HL-60 (cell line): ENCODE data around the gene RXFP4.

ENCODE experiments used
- DNase-seq, 2 experiments: peaks; one replicate each; pipeline ENCODE4 v3.0.0-alpha.2; 2010 to 2020; ENCODE audit warnings: low read depth in 1 of 2, low spot score in 1 of 2
- H3K27ac ChIP-seq: fragments of 250-450 bp; sonication (Bioruptor Pico); replicated peaks from 2 replicates; pipeline ENCODE4 v1.5.1; 2020; ENCODE audit warnings: mild to moderate bottlenecking, moderate library complexity
- H3K27me3 ChIP-seq: fragments of 250-450 bp; sonication (Bioruptor Pico); 2 replicates; pipeline ENCODE4 v1.5.1; 2021; ENCODE audit warnings: mild to moderate bottlenecking, moderate library complexity; ENCODE audit not compliant: insufficient read depth, poor library complexity, severe bottlenecking
- H3K4me3 ChIP-seq: replicated peaks from 2 replicates; pipeline ENCODE4 v1.5.1; 2011; ENCODE audit warnings: mild to moderate bottlenecking, control low read depth, low read length; ENCODE audit not compliant: insufficient read depth
- CTCF ChIP-seq: IDR thresholded peaks from one replicate; pipeline ENCODE4 v1.5.1; 2011; ENCODE audit warnings: low read length, control low read depth, inconsistent platforms; ENCODE audit not compliant: insufficient read depth
- GABPA ChIP-seq: IDR thresholded peaks from 2 replicates; pipeline ENCODE4 v1.6.1; 2012; ENCODE audit warnings: low read depth
- POLR2AphosphoS5 ChIP-seq: IDR thresholded peaks from 2 replicates; pipeline ENCODE4 v1.6.1; 2012; ENCODE audit warnings: low read depth
- SPI1 ChIP-seq: IDR thresholded peaks from 2 replicates; pipeline ENCODE4 v1.6.1; 2012; ENCODE audit warnings: low read depth, mild to moderate bottlenecking, borderline replicate concordance
- TF ChIP-seq, protein P1 (sequence below): IDR thresholded peaks from 2 replicates; pipeline ENCODE4 v1.6.1; 2012; ENCODE audit warnings: low read depth; ENCODE audit not compliant: insufficient replicate concordance

The RXFP4 gene

GRCh38 chr1:155947292-155947691, 5.9 kb downstream of the RXFP4 start:
- DNase-seq = no peak
- Histone ChIP-seq H3K4me3 (no peak overlapping the region), H3K27me3 (no peaks in the 10 kb centered on the region), H3K27ac (no peak overlapping the region; the same call in 1 of the 2 replicates)
- TF ChIP-seq, protein P1, sequence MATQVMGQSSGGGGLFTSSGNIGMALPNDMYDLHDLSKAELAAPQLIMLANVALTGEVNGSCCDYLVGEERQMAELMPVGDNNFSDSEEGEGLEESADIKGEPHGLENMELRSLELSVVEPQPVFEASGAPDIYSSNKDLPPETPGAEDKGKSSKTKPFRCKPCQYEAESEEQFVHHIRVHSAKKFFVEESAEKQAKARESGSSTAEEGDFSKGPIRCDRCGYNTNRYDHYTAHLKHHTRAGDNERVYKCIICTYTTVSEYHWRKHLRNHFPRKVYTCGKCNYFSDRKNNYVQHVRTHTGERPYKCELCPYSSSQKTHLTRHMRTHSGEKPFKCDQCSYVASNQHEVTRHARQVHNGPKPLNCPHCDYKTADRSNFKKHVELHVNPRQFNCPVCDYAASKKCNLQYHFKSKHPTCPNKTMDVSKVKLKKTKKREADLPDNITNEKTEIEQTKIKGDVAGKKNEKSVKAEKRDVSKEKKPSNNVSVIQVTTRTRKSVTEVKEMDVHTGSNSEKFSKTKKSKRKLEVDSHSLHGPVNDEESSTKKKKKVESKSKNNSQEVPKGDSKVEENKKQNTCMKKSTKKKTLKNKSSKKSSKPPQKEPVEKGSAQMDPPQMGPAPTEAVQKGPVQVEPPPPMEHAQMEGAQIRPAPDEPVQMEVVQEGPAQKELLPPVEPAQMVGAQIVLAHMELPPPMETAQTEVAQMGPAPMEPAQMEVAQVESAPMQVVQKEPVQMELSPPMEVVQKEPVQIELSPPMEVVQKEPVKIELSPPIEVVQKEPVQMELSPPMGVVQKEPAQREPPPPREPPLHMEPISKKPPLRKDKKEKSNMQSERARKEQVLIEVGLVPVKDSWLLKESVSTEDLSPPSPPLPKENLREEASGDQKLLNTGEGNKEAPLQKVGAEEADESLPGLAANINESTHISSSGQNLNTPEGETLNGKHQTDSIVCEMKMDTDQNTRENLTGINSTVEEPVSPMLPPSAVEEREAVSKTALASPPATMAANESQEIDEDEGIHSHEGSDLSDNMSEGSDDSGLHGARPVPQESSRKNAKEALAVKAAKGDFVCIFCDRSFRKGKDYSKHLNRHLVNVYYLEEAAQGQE = no peak
- TF ChIP-seq SPI1 = no peak
- 0 out of 2 replicates have a peak, but pooled peaks have one; percentile 11 for TF ChIP-seq POLR2AphosphoS5
- no peak for TF ChIP-seq GABPA

DNA sequence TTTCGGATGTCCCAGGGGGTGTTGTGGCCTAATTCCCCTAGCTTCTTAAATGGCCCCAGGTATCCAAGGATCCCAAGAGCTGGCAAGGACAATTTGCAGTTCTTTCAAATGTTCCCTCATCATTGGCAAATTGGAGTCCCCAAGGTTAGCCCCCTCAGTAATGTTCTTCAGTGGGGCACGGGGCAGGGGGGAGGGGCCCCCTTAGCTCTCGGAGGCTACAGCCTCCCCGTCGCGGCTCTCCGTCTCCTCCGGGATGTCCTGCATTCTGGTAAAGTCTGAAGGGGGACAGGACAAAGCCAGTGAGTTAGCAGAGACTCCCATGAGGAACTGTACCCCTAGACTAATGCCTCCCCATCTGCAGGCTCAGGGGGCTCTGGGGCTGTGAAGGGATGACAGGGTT, 6.3 kb downstream of the RXFP4 start:
- no peak for TF ChIP-seq CTCF
- no peak for TF ChIP-seq SPI1
- 0 out of 2 replicates have a peak, but pooled peaks have one; percentile 3 for TF ChIP-seq POLR2AphosphoS5
- no peak for TF ChIP-seq GABPA
- TF ChIP-seq, protein P1 = no peak
- DNase-seq = no peak
- Histone ChIP-seq H3K27me3 (no peaks in the 10 kb centered on the region), H3K27ac (no peak overlapping the region), H3K4me3 (no peak overlapping the region)

DNA sequence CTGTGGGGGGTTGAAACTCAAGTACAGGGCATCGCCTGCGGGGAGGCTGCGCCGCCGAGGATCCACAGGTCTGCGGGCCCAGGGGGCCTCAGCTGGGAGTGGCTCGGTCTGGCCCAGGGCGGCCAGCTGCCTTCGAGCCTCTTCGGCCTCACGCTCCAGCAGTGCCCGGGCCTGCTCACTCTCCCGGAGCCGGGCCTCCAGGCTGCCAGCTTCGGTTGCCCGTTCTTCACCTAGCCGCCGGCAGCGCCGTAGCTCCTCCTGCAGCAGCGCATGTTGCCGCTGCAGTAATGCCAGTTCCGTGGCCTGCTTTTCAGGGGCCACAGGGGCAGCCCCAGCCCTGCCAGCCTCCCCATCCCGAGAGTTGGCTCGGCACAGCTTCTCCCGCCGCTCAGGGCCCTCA, 9.4 kb downstream of the RXFP4 start:
- Histone ChIP-seq H3K27me3 (no peaks in the 10 kb centered on the region), H3K27ac (no peak overlapping the region), H3K4me3 (no peak overlapping the region)
- DNase-seq = no peak
- TF ChIP-seq GABPA (no peak), CTCF (no peak), SPI1 (no peak), POLR2AphosphoS5 (no peak; the same call in 1 of the 2 replicates)
- TF ChIP-seq, protein P1 = no peak
